Measurements from ENCODE around the gene RPS6KA4. TPM values are rescaled to one million over a fixed set of nuclear protein-coding genes. Genes with fewer than 3 reads are reported as not detected.

Gene RPS6KA4
- total and polyA plus RNA-seq, 2 of the 13 experiments (the other 11 are each of a cell fraction or from before 2014, with no cell fraction given), result 8.9 to 14.2 TPM

DNA sequence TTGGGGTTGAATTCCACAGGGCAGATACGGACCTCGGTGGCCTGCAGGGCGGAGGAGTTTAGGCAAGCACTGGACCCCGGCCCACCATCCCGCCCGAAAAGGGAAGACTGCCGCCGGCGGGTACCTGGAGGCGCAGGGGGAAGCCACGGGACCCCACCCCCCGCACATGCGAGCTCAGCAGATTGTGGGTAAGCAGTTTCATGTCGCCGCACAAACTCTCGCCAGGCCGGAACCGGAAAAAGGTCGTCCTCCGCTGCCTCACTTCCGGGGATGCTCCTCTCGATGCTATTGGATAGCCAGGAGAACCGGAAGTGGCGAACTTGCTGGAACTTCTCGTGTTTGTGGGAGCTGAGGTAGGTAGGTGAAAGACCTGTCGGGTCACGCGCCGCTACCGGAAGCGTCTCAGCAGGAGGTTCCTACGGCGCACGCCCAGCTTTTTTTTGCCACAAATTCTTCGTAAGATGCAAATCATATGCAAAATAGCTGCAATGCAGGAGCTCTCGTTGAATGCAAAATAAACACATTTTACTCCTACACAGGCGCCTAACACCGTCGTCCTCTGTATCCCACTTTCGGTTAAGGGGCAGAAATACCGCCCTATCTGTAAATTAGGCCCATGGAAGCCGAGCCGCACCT lies 41.5 kb upstream of the RPS6KA4 start, which contains the start of gene TRMT112 (continued):
- TF ChIP-seq NFAT5 (CRISPR knock-in tag; IDR thresholded peaks at IDR 0.05), result no peak
- TF ChIP-seq SOX6 (IDR thresholded peaks at IDR 0.05), result no peak
- peak; percentile 28 for TF ChIP-seq SOX6 (CRISPR knock-in tag; IDR thresholded peaks at IDR 0.05)
- TF ChIP-seq ZNF775 (CRISPR knock-in tag; IDR thresholded peaks at IDR 0.05; ENCODE audit: borderline replicate concordance), result no peak
- no peak for TF ChIP-seq ZEB1 (IDR thresholded peaks at IDR 0.05; ENCODE audit: insufficient replicate concordance, low read depth)
- no peak for TF ChIP-seq TARDBP (CRISPR knock-in tag; IDR thresholded peaks at IDR 0.05)
- TF ChIP-seq ZSCAN21 (CRISPR knock-in tag; IDR thresholded peaks at IDR 0.05; ENCODE audit: borderline replicate concordance), result no peak; the same call in 1 of the 2 replicates
- no peak for TF ChIP-seq BATF2 (CRISPR knock-in tag; IDR thresholded peaks at IDR 0.05)
- no peak; the same call in none of the 2 replicates for TF ChIP-seq YEATS4 (CRISPR knock-in tag; IDR thresholded peaks at IDR 0.05; ENCODE audit: borderline replicate concordance)
- TF ChIP-seq, protein P1, sequence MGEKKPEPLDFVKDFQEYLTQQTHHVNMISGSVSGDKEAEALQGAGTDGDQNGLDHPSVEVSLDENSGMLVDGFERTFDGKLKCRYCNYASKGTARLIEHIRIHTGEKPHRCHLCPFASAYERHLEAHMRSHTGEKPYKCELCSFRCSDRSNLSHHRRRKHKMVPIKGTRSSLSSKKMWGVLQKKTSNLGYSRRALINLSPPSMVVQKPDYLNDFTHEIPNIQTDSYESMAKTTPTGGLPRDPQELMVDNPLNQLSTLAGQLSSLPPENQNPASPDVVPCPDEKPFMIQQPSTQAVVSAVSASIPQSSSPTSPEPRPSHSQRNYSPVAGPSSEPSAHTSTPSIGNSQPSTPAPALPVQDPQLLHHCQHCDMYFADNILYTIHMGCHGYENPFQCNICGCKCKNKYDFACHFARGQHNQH (CRISPR knock-in tag; IDR thresholded peaks at IDR 0.05), result no peak; the same call in 1 of the 2 replicates
- TF ChIP-seq BRD4 (CRISPR knock-in tag; IDR thresholded peaks at IDR 0.05), result no peak
- no peak for TF ChIP-seq ZNF780A (CRISPR knock-in tag; IDR thresholded peaks at IDR 0.05)
- no peak for TF ChIP-seq HMG20A (CRISPR knock-in tag; IDR thresholded peaks at IDR 0.05; ENCODE audit: borderline replicate concordance)
- no peak for TF ChIP-seq FOXO4 (CRISPR knock-in tag; conservative IDR thresholded peaks at IDR 0.05)
- TF ChIP-seq CEBPB (IDR thresholded peaks at IDR 0.05; ENCODE audit: borderline replicate concordance, low read depth, low read length), result no peak
- TF ChIP-seq, protein P2, sequence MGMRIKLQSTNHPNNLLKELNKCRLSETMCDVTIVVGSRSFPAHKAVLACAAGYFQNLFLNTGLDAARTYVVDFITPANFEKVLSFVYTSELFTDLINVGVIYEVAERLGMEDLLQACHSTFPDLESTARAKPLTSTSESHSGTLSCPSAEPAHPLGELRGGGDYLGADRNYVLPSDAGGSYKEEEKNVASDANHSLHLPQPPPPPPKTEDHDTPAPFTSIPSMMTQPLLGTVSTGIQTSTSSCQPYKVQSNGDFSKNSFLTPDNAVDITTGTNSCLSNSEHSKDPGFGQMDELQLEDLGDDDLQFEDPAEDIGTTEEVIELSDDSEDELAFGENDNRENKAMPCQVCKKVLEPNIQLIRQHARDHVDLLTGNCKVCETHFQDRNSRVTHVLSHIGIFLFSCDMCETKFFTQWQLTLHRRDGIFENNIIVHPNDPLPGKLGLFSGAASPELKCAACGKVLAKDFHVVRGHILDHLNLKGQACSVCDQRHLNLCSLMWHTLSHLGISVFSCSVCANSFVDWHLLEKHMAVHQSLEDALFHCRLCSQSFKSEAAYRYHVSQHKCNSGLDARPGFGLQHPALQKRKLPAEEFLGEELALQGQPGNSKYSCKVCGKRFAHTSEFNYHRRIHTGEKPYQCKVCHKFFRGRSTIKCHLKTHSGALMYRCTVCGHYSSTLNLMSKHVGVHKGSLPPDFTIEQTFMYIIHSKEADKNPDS (CRISPR knock-in tag; IDR thresholded peaks at IDR 0.05), result no peak; the same call in 1 of the 2 replicates
- TF ChIP-seq, protein P3, sequence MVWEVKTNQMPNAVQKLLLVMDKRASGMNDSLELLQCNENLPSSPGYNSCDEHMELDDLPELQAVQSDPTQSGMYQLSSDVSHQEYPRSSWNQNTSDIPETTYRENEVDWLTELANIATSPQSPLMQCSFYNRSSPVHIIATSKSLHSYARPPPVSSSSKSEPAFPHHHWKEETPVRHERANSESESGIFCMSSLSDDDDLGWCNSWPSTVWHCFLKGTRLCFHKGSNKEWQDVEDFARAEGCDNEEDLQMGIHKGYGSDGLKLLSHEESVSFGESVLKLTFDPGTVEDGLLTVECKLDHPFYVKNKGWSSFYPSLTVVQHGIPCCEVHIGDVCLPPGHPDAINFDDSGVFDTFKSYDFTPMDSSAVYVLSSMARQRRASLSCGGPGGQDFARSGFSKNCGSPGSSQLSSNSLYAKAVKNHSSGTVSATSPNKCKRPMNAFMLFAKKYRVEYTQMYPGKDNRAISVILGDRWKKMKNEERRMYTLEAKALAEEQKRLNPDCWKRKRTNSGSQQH (CRISPR knock-in tag; IDR thresholded peaks at IDR 0.05; ENCODE audit: low read depth), result no peak; the same call in 1 of the 2 replicates
